H1 (cell line): Measurements from ENCODE around the gene ASTL. TPM values are rescaled to one million over a fixed set of nuclear protein-coding genes. Genes with fewer than 3 reads are reported as not detected.

Experiments used
- GTF2F1 ChIP-seq: IDR thresholded peaks from 2 replicates; pipeline ENCODE4 v1.6.1; 2012; ENCODE audit warnings: low read depth, low read length, improper control_type of control experiment, borderline replicate concordance
- MAFK ChIP-seq: IDR thresholded peaks from 2 replicates; pipeline ENCODE4 v1.6.1; 2012; ENCODE audit warnings: low read depth, mild to moderate bottlenecking, improper control_type of control experiment, low read length
- RNF2 ChIP-seq: fragments of 200-900, 300-1000 bp; sonication (generic); IDR thresholded peaks from 2 replicates; pipeline ENCODE4 v1.7.1; 2016; ENCODE audit warnings: borderline replicate concordance, low read depth, mild to moderate bottlenecking, antibody characterized with exemption, low read length; ENCODE audit not compliant: poor library complexity, severe bottlenecking; ENCODE audit errors: missing control alignments
- SIN3A ChIP-seq, 2 experiments: IDR thresholded peaks in 1 of 2; conservative IDR thresholded peaks in 1 of 2; 2 replicates each; pipeline ENCODE4 v1.6.1; 2011 to 2012; ENCODE audit warnings: low read length in 2 of 2, improper control_type of control experiment in 1 of 2, low read depth in 1 of 2, mild to moderate bottlenecking in 1 of 2
- polyA plus RNA-seq, 7 experiments: library from polyadenylated mRNA; depleted of rRNA in 3 of 7; stranded (reverse) in 5 of 7; unstranded in 2 of 7; fragments of >200 nt in 5 of 7; fragments of 200-250 nt in 2 of 7; gene quantifications; 1 replicate in 5 of 7; 2 replicates in 1 of 7; 4 replicates in 1 of 7; pipeline versions ENCODE4 v1.2.1 to v1.2.3, GENCODE V29; 2011 to 2013; ENCODE audit warnings: missing spikeins in 2 of 7, mixed read lengths in 2 of 7
- total RNA-seq: library from RNA; stranded (reverse); fragmentation: NEBNext Ultra II Directional; extraction: Animal tissue kit (Norgen Biotek cat#: 25700); gene quantifications from 2 replicates; pipeline ENCODE4 v1.2.1, GENCODE V29; 2021

ASTL gene
- total and polyA plus RNA-seq, 2 of the 8 experiments (the other 6 are each of a cell fraction or from before 2014, with no cell fraction given) = 0.60 to 1.4 TPM

DNA sequence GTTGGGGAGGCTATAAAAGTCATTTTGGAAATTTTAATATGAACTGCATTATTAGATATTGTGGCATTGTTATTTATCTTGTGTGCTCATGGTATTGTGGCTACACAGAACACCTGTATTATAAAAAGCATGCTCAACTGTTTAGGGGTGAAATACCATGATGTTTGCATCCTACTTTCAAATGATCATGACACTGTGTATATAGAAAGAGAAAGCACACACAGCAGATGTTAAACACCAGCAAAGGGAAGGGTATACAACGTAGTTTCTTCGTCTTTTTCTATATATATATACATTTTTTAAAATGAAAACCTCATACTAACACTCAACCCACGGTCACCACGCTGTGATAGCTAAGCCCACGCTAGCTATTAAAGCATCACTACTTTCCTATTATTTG, 43.2 kb upstream of the ASTL start (continued):
- no peak for TF ChIP-seq GTF2F1
- no peak for TF ChIP-seq SIN3A (conservative IDR thresholded peaks at IDR 0.05 in 1 of 2, IDR thresholded peaks at IDR 0.05 in 1 of 2; ENCODE audit: low read depth in 1 of 2, low read length in 2 of 2)
- TF ChIP-seq RNF2 = no peak
- no peak for TF ChIP-seq MAFK
- TF ChIP-seq, all 59 proteins: peak for 0
